SK-N-MC (cell line): Measurements from ENCODE around the gene TMCO2.
"Not testable (repeated sequence)": the region's sequence is repeated elsewhere in the genome, so short reads cannot be mapped to it uniquely, and the experiment has no call there.

Experiments used
- EZH2 ChIP-seq: fragments of 200-600 bp; sonication (generic); IDR thresholded peaks from one replicate; pipeline ENCODE4 v1.6.1; 2017; ENCODE audit warnings: antibody characterized with exemption
- FOXP2 ChIP-seq: optimal IDR thresholded peaks from 2 replicates; pipeline ENCODE3; 2011; ENCODE audit warnings: mild to moderate bottlenecking, moderate library complexity; ENCODE audit not compliant: insufficient read depth; ENCODE audit errors: extremely low read length, control extremely low read depth
- POLR2AphosphoS5 ChIP-seq: IDR thresholded peaks from 2 replicates; pipeline ENCODE4 v1.6.1; 2012; ENCODE audit warnings: mild to moderate bottlenecking, low read depth, low read length, borderline replicate concordance

DNA sequence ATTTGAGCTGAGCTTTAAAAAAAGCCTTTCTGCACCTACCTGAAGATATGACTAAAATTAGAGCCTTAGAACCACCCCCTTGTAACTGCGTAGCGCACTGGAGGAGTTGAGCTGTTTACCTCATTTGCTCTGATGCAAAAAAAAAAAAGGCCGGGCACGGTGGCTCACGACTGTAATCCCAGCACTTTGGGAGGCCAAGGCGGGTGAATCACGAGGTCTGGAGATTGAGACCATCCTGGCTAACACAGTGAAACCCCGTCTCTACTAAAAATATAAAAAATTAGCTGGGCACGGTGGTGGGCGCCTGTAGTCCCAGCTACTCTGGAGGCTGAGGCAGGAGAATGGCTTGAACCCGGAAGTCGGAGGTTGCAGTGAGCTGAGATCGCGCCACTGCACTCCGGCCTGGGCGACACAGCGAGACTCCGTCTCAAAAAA lies 26.2 kb upstream of the TMCO2 start:
- not testable (repeated sequence) for TF ChIP-seq POLR2AphosphoS5, EZH2, FOXP2
